ENCODE results near the gene ROR2.

- TF ChIP-seq POLR2AphosphoS5 (IDR thresholded peaks at IDR 0.05; ENCODE audit: low read depth, low read length) (no peak), CTCF (IDR thresholded peaks at IDR 0.05) (no peak), SIN3A (IDR thresholded peaks at IDR 0.05; ENCODE audit: borderline replicate concordance, insufficient read depth, low read depth, low read length) (no peak)
These were observed 235.8 kb downstream of the ROR2 start for GRCh38 chr9:91714020-91714806.

Measured in Panc1 (cell line).